SU-DHL-6 (cell line): ENCODE data around the gene MBP.

Experiments
- CTCF ChIP-seq: fragments of 200-600 bp; sonication (generic); IDR thresholded peaks from one replicate; pipeline ENCODE4 v1.5.1; 2017; ENCODE audit warnings: antibody characterized with exemption, mild to moderate bottlenecking, low read length, moderate library complexity; ENCODE audit not compliant: insufficient read depth, poor library complexity, severe bottlenecking
- EZH2phosphoT487 ChIP-seq: fragments of 200-600 bp; sonication (generic), shearing (Covaris generic); conservative IDR thresholded peaks from 2 replicates; pipeline ENCODE4 v1.6.1; 2018; ENCODE audit warnings: mild to moderate bottlenecking, antibody characterized with exemption, low read length, moderate library complexity, mixed read lengths

GRCh38 chr18:77168811-77169311 is 36.3 kb upstream of the MBP start:
- no peak for TF ChIP-seq CTCF
- TF ChIP-seq EZH2phosphoT487 = no peak
